Raji (cell line): Measurements from ENCODE around the gene KCNA3.

Experiments
- POLR2A ChIP-seq: IDR thresholded peaks from 2 replicates; pipeline ENCODE4 v1.6.1; 2011; ENCODE audit warnings: low read depth, low read length, control low read depth; ENCODE audit not compliant: insufficient read depth

KCNA3 gene

GRCh38 chr1:110635434-110635833 is 39.3 kb downstream of the KCNA3 start:
- TF ChIP-seq POLR2A = no peak

- TF ChIP-seq POLR2A = no peak
These were observed 40.1 kb downstream of the KCNA3 start for GRCh38 chr1:110634455-110635311.

- TF ChIP-seq POLR2A = no peak
These were observed 40.7 kb downstream of the KCNA3 start for GRCh38 chr1:110634086-110634454.

- TF ChIP-seq POLR2A = no peak
These were observed 41.1 kb downstream of the KCNA3 start for GRCh38 chr1:110633646-110634030.

- TF ChIP-seq POLR2A = no peak
These were observed 42.7 kb downstream of the KCNA3 start for GRCh38 chr1:110631836-110632620.

GRCh38 chr1:110630839-110631663 is 43.7 kb downstream of the KCNA3 start:
- no peak for TF ChIP-seq POLR2A

GRCh38 chr1:110628323-110629105 is 46.2 kb downstream of the KCNA3 start:
- TF ChIP-seq POLR2A = no peak

GRCh38 chr1:110627764-110628163 is 47.0 kb downstream of the KCNA3 start:
- no peak for TF ChIP-seq POLR2A

- no peak for TF ChIP-seq POLR2A
These were observed 47.9 kb downstream of the KCNA3 start for GRCh38 chr1:110626889-110627288.
